ENCODE data around the gene WDR5. TPM values are rescaled to one million over a fixed set of nuclear protein-coding genes. Genes with fewer than 3 reads are reported as not detected.

Gene WDR5
- total RNA-seq, 1 donor from 2014 or later: 71.2 TPM

DNA sequence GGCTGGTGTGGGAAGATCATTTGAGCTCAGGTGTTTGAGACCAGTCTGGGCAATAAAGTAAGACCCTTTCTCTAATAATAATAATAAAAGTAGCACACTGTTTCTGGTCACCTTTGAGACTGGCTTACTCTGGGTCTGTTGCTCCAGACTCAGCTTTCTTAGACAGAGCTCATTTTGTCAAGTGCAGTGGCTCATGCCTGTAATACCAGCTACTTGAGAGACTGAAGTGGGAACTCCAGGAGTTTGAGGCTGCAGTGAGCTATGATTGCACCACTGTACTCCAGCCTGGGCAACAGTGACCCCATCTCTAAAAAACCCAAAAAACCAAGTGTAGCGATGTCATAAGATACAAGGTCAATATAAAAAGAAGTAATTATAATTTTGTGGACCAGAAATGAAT, 64.8 kb downstream of the WDR5 start:
- intact Hi-C loops (cut with micrococcal nuclease): no loop called here
- Mint-ChIP-seq H3K36me3 (ENCODE audit: low read depth) (no peaks in the 10 kb centered on the region), H3K27ac (no peak overlapping the region), H3K4me1 (peaks cover 3% of the 10 kb centered on the region), H3K9me3 (no peaks in the 10 kb centered on the region), H3K4me3 (no peak overlapping the region), H3K27me3 (peaks cover 24% of the 10 kb centered on the region)
- DNase-seq: no peak

- no peak for DNase-seq
- Mint-ChIP-seq H3K27me3 (peaks cover 17% of the 10 kb centered on the region), H3K4me1 (peaks cover 3% of the 10 kb centered on the region), H3K4me3 (no peak overlapping the region), H3K27ac (no peak overlapping the region), H3K36me3 (ENCODE audit: low read depth) (no peaks in the 10 kb centered on the region), H3K9me3 (no peaks in the 10 kb centered on the region)
- intact Hi-C loops (cut with micrococcal nuclease): no loop called here
Measured at GRCh38 chr9:134203224-134203623, 67.3 kb downstream of the WDR5 start.

DNA sequence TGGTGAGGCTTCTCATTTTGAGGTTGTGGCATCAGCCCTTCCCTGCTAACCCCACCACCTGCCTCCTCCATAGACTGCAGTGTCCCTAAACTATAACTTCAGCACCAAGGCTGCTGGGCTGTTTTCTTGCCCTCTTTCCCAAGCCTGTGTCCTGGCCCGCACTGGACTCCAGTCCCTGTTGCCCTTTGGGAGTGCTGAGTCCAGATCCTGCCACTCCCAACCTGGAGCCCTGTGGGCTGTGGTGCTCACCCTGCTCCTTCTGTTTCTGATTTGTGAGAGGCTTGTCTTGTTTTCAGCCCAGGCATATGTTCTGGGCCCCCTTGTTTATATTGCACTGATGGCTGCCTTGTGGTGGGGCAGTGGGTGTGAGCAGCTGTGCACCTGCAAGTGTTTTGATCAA, 68.2 kb downstream of the WDR5 start:
- Mint-ChIP-seq H3K9me3 (no peaks in the 10 kb centered on the region), H3K27ac (no peak overlapping the region), H3K36me3 (ENCODE audit: low read depth) (no peaks in the 10 kb centered on the region), H3K4me3 (no peak overlapping the region), H3K4me1 (no peaks in the 10 kb centered on the region), H3K27me3 (peaks cover 17% of the 10 kb centered on the region)
- intact Hi-C loops (cut with micrococcal nuclease): no loop called here
- DNase-seq: no peak

DNA sequence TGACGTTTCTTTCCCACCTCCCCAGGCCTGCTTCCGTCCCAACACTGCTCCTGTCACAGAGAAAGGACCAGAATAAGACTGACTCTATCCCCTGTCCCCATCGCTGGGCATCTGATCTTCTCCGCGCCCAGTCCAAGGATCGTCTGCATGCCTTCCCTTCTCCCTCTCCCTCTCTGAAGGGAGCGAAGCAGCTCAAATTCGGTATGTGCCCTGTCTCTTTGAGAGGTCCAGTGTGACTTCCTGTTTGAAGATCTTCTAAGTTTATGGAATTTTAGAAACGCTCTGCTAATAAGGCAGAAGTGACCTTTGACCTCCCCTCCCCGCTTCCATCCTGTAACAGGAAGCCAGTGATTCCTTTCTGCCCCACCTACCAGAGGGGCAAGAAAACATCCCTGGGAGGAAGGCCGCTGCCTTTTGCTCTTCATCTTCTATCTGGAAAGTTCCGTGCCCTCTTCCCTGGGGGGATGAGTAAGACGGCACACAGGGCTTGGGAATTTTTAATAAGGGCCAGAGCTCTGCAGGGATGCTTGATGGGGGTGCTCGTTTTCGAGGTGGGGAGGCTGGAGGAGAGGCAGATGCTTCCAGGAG, 69.2 kb downstream of the WDR5 start:
- Mint-ChIP-seq H3K36me3 (ENCODE audit: low read depth) (no peaks in the 10 kb centered on the region), H3K27me3 (peaks cover 17% of the 10 kb centered on the region), H3K4me3 (no peak overlapping the region), H3K4me1 (no peaks in the 10 kb centered on the region), H3K9me3 (no peaks in the 10 kb centered on the region), H3K27ac (no peak overlapping the region)
- DNase-seq: no peak
- intact Hi-C loops (cut with micrococcal nuclease): no loop called here

DNA sequence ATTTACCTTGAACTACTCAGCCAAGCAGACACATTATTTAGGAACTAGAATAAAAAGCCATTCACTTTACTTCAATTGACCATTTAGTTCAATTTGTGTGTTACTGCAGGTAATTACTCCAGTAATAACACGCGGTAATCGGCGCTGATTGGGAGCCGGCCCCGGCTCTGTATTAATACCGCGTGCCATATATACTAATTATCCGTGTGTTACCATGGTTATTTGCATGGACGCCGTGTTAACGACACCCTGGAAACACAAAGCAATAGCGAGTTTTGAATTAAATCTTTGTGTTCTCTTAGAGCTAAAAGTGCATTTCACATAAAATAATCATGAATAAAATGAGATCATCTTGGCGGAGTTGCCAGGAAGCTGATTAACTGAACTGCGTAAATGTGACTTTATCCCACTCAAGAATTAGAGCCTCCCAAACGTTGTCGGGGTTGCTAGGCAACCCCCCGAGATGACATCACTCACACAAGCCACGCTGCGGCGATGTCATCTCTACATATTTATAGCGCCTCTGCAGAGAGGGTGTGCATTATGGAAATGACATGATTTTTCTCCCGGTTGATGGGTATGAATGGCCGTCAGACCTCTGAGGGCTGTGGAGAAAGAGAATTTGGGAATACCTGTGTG, 69.9 kb downstream of the WDR5 start:
- Mint-ChIP-seq H3K27ac (no peak overlapping the region), H3K4me3 (no peak overlapping the region), H3K4me1 (no peaks in the 10 kb centered on the region), H3K9me3 (no peaks in the 10 kb centered on the region), H3K27me3 (peaks cover 17% of the 10 kb centered on the region), H3K36me3 (ENCODE audit: low read depth) (no peaks in the 10 kb centered on the region)
- no peak for DNase-seq
- intact Hi-C loops (cut with micrococcal nuclease): no loop called here

GRCh38 chr9:134206311-134207300, 70.7 kb downstream of the WDR5 start:
- Mint-ChIP-seq H3K27ac (no peak overlapping the region), H3K4me1 (no peaks in the 10 kb centered on the region), H3K27me3 (peaks cover 15% of the 10 kb centered on the region), H3K36me3 (ENCODE audit: low read depth) (no peaks in the 10 kb centered on the region), H3K9me3 (no peaks in the 10 kb centered on the region), H3K4me3 (no peak overlapping the region)
- no peak for DNase-seq
- intact Hi-C loops (cut with micrococcal nuclease): no loop called here

DNA sequence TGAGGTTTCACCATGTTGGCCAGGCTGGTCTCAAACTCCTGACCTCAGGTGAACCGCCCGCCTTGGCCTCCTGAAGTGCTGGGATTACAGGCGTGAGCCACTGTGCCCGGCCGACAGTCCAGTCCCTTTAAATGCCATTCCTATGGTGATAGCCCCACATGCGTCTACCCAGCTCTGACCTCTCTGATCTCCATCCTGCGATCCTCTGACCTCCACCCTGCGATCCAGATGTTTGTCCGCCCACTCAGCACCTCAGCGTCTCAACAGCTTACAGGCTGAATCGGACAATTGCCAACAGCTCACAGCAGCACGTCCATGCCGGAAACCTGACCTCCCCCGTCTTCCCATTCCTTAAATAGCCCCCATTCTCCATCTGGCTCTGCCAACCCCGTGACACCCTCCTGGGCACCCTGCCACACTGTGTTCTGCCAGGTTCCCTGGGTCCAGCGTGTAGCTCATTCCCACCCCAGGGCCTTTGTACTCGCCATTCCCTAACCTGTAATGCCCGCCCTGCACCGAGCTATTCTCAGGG, 72.5 kb downstream of the WDR5 start:
- no peaks in the 10 kb centered on the region for H3K36me3 Mint-ChIP-seq (ENCODE audit: low read depth)
- H3K27ac Mint-ChIP-seq: no peak overlapping the region
- H3K9me3 Mint-ChIP-seq: peaks cover 3% of the 10 kb centered on the region
- H3K4me1 Mint-ChIP-seq: no peaks in the 10 kb centered on the region
- H3K27me3 Mint-ChIP-seq: peaks cover 10% of the 10 kb centered on the region
- DNase-seq: no peak
- H3K4me3 Mint-ChIP-seq: no peak overlapping the region
- intact Hi-C loops (cut with micrococcal nuclease): no loop called here

GRCh38 chr9:134208981-134209725, 73.3 kb downstream of the WDR5 start:
- Mint-ChIP-seq H3K4me1 (no peaks in the 10 kb centered on the region), H3K4me3 (no peak overlapping the region), H3K27me3 (peaks cover 4% of the 10 kb centered on the region), H3K27ac (no peak overlapping the region), H3K36me3 (ENCODE audit: low read depth) (no peaks in the 10 kb centered on the region), H3K9me3 (peaks cover 3% of the 10 kb centered on the region)
- no peak for DNase-seq
- intact Hi-C loops (cut with micrococcal nuclease): no loop called here

Other genes with a start within 250 kb of the WDR5 start
- gene VAV2, start 143.8 kb upstream of the WDR5 start, total RNA-seq: 6.3 and 9.0 TPM in 2 replicates
- 12.6 and 14.9 TPM in 2 replicates for gene BRD3OS, start 110.6 kb upstream of the WDR5 start, total RNA-seq
- gene BRD3, start 68.1 kb upstream of the WDR5 start, total RNA-seq: 32.3 and 40.9 TPM in 2 replicates
- gene RNU6ATAC, start 28.5 kb downstream of the WDR5 start, total RNA-seq: 16.3 and 40.4 TPM in 2 replicates
- 4.0 and 4.8 TPM in 2 replicates for gene RXRA, start 190.4 kb downstream of the WDR5 start, total RNA-seq

All from activated CD4-positive, alpha-beta T cell treated with anti-CD3 and anti-CD28 coated beads, Interleukin-2, amount 10 ng/mL, durations not matched to agents 24 days and 14 days (primary cell).